Epidermal melanocyte (primary cell): ENCODE data around the gene ADAMTS12.
A peak's percentile ranks its signal among the peaks of the same experiment; 100 is the strongest.
"Not testable (repeated sequence)": the region's sequence is repeated elsewhere in the genome, so short reads cannot be mapped to it uniquely, and the experiment has no call there.

ENCODE experiments used
- DNase-seq: peaks from one replicate; pipeline ENCODE4 v3.0.0; 2011; ENCODE audit warnings: low spot score; ENCODE audit not compliant: insufficient read length

Gene ADAMTS12

DNA sequence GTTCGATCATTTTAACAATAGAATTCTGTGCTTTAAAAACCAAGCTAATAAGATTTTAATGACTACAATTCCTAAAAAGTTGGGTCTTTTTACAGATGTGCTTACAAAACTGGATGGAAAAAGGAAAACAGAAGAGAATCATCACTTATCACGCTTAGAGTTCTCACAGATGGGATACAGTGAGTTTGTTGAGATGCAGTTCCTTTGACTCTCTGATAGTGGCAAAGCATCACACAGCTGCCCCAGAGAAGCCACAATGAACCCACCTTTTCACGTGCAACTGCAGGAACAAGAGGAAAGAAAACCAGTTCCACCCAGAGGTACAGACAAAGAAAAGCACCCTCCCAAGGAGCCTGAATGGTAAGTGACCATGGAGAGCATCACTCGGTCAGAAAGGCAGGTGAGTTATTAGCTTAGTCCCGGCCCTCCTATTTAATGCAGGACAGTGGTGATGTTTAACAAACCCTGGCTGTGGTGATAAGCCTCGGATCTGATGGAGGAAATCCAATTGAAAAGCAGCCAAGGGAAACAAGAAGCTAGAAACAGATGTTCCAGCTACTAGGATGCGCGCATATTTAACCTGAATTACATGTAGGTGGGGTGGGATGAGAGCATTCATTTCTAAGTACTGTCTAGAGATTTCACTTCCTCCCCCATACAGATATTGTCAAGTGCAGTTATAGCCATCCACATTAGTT is 283.3 kb downstream of the ADAMTS12 start:
- no peak for DNase-seq

DNA sequence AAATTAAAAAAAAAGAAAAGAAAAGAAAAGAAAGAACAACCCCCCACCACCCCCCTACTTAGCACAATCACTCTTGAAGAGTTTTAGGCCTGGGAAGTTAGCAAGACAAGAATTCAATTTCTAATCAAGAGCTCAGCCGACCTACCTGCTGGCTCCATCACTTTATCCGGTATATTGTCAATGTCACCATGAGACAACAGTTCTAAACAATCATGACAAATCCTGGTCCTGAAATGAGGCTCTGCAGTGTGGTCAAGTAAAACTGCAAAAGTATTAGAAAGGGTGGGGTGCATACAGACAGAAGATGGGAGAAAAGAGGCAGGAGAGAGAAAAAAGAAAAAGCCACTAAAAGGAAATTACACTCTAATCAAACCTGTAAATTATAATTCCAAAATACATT is 287.3 kb downstream of the ADAMTS12 start:
- no peak for DNase-seq

DNA sequence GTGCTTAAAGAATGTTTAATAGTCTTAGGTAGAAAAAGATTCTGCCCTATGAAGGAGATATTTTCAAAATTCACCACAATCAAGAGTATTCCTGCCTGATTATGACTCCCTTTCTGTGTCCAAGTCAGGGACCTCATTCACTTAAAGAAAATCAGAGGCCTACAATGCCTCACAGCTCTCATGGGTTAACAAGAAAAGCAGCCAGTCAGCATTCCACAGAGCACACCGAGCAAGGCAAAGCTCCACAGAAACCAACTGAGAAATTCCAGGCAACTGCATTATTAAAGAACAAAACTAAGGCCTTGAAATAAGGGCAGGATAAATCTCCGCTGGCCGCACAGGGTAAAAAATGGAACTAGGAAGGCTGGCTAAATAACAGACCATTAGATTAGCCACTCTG is 289.9 kb downstream of the ADAMTS12 start:
- DNase-seq, result no peak

DNA sequence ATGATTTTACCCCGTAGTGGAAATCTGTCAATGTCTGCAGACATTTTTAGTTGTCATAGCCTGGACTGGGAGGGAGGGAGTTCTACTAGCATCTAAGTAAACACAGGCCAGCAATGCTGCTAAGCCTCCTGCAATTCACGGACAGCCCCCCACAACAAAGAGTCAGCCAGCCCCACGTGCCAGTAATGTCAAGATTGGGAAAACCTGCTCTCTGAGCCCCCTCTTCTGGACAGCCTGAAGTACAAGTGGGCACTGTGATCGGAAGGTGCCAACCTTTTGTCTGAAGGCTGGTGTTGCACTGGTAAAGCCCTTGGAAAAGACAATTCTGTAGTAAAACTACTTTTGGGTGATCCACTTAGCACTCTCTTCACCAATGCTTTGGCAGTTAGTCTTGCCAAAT is 296.5 kb downstream of the ADAMTS12 start:
- DNase-seq, result no peak

DNA sequence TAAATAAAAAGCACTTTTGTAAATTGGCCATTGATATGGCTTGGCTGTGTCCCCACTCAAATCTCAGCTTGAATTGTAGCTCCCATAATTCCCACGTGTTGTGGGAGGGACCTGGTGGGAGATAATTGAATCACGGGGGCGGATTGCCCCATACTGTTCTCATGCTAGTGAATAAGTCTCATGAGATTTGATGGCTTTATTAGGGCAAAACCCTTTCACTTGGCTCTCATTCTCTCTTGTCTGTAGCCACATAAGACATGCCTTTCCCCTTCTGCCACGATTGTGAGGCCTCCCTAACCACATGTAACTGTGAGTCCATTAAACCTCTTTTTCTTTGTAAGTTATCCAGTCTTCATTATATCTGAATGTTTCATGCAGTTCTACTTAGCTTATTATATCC is 297.8 kb downstream of the ADAMTS12 start:
- DNase-seq, result no peak

DNA sequence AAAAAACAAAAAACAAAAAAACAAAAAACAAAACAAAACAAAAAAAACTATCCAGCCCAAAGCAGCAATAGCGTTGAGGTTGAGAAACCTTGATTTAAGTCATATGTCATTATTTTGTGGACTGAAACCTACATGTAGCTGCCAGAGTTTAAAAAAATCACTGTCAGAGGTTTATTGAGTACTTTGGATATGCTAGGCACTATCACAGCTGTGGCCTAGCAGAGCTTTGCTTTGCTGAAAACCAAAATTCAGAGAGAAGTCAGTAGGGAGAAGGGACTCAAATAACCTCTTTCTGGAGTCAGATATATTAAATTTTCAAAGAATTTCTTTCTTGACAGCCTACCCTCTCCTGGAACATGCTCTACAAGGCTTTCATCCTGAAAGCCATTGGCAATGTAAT is 299.5 kb downstream of the ADAMTS12 start:
- no peak for DNase-seq

DNA sequence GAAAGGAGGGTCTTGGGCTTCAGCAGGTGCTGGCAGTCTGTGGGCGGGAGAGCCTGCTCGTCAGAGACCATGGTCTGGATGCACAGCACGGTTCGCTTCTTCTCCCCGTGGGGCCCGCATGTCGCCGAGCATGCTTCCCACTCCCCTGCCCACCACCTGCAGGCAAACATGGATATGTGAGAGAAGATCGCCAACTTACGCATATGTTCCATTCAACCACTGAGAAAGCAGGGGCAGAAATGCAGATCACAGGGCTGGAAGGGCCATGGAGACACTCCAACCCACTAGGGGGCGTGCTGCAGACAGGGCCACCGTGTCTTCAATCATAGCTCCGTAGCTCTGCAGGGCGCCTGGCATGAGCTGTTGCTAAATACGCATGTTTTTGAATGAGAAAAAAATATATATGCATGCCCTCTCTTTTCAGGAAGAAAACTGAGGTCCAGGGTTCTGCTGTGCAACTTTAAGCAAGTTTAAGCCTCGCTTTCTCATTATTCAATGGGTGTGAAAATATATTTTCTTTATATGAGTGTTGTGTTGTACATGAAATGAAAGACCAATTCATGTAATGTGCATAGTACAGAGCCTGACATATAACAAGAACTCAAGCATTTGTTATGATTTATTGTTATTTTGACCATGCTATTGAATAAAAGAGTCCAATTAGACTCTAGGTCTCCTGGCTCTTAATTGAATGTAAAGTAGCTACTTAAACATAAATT is 303.0 kb downstream of the ADAMTS12 start:
- no peak for DNase-seq

DNA sequence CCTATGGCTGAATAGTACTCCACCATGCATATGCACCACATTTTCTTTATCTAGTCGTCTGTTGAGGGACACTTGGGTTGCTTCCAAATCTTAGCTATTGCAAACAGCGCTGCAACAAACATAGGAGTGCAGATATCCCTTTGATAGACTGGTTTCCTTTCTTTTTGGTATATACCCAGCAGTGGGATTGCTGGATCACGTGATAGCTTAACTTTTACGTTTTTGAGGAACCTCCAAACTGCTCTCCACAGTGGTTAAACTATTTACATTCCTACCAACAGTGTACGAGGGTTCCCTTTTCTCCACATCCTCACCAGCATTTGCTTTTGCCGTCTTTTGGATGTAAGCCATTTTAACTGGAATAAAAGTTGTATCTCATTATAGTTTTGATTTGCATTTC is 308.5 kb downstream of the ADAMTS12 start:
- no peak for DNase-seq

DNA sequence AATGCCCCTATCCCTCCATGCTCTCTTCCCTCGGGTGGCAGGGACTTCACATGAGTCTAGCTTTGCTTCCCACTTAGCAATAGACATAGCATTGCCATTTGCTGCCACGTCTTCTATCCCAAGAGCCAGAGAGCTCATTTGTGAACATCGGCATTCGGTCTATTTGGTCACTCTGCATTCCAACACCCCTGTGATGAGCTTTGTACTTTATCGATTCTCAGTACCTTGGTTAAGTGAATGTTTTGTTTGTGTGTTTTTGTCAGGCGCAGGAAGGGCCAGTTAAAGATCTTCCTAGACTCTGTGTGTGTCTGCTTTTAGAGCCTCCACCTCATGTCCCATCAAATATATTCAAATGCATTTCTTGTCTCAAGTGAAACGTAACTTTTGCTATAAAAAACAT is 309.4 kb downstream of the ADAMTS12 start:
- no peak for DNase-seq

DNA sequence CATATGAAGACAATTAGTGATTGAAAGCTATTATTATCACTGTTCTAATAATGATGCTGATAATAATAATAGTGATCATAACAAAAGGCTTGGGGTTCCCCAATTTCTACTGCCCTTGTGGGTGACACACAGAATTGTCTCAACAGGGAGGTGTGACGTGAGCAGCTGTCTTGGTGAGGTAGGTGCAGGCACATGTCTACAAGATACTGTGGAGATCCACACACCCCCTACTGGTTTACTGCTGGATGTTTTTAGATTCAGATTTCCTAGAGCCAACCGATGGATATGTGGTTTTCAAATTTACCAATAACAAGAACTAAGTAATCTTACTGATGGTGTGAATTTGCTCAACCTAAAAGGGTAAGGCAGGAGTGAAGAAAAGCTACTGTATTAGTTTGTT is 312.0 kb downstream of the ADAMTS12 start:
- no peak for DNase-seq

DNA sequence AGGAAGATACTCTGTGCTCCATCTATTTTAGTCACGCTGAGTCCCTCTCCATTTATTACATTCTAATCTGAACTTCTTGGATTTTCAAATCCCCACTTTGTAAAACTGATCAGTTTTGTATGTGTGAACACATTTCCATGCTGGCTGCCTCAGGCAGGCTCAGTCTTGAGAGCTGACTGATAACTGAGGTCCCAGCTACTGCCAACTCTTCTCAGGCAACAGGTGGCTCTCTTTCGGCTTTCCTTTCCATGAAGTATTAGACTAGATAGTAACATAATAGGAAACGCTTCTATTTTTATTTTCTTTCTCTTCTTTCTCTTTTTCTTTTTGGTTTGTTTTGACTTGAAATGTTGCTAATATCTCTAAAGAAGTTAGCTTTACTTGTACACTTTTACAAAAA is 312.6 kb downstream of the ADAMTS12 start:
- no peak for DNase-seq

DNA sequence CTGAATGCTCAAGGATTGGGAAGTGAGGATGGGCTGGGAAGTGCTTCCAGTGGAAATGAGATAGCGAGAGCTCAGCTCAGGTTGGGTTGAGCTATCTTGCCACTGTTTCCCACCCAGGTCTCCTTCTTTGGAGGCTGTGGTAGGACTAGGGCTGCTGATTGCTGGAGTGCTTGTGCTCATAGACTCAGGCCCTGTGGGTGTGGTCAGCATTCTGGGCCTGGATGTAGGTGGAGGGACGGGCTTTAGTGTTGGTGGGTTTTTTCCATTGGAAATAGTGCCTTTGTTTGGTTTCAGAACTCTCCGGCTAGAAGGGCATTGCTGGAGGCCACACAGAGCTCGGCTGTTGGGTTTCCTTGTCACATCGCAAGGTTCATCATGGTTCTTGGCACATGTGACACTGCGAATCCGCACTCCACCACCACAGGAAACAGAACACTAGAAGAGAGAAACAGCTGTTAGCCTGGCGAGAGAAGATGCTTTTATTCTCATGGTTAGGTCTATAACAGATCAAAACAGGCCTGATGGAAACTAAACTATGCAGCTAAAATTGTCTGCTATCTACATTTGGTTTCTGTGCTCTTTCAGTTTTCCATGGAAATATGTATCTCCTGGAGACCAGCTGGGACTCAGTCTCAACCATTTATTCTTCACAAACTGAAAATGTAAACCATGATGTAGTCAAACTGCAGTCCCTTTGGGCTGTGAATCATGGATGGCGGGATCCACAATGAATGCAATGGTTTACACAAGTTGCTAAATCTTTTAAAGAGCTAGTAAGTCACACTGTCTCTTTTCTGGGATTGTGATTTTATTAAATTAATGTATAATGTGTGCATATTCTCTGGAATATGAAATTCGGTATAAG is 314.8 kb downstream of the ADAMTS12 start:
- DNase-seq, result no peak

DNA sequence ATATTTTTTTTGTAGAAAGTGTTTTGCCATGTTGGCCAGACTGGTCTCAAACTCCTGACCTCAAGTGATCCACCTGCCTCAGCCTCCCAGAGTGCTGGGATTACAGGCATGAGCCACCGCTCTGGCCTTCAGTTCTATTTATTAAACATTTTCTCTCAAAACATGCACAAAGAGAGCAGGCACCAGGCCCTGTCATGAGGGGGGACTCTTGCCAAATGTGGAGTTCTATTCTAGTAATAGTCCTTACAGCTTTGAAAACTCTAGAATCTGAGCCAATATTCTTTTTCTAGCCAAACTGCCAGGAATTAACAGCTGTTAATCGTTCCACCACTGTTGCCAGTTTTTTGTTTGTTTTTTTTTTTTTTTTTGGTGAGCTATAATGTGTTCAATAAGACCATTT is 326.5 kb downstream of the ADAMTS12 start:
- DNase-seq, result no peak

DNA sequence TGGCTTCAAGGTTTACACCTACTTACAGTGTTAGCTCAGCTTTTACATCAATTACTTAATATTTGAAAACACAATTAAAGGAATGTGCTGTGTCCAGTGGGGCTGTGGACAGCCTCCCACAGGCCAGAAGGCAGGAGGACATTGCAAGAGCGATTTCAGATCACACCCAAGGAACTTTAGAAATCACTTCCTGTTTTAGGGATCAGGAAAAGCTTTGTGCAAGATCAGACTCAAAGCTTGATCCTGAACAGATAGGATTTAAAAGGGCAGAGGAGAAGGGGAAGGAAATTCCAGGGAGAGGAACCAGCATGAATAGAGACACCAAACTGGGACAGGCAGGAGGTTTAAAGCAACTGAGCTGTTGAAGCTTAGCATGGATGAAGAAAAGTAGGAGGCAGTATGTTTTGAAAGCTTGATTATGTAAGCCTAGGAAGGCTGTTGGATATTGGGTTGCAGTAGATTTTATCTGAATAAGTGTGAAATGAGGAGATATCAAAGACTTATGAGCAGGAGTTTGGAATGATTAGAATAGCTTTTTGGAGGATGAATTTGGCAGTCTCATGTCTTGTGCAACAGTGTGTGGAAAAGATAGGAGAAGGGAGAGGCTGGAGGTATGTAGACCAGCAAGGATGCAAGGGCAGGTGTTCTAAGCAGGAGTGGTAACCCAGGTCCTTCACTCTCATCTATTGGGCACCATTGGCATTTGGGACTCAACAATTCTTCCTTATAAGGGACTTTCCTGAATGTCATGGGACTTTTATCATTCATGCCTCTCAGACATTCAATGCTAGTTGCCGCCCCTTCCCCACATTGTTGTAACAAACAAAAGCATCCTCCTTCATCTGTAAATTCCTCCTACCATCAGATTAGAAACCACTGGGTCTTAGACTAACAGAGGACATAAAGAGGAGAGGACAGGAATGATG is 327.5 kb downstream of the ADAMTS12 start:
- no peak for DNase-seq

DNA sequence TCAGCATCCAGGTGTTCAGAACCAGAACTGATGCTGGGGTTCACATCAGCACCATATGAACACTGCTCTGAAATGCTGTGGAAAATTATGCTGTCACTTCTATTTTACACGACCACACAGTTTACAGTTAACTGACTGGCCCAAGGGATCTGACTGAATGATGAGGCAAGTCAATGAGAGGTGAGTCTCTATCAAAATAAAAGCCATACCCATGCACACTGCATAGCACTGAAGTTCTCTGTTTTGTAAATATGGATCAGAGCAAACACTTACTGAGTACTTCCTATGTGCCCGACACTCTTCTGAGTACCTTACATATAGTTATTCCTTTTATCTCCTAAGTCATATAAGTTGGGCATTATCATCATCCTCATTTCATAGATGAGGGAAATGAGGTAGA is 328.3 kb downstream of the ADAMTS12 start:
- no peak for DNase-seq

DNA sequence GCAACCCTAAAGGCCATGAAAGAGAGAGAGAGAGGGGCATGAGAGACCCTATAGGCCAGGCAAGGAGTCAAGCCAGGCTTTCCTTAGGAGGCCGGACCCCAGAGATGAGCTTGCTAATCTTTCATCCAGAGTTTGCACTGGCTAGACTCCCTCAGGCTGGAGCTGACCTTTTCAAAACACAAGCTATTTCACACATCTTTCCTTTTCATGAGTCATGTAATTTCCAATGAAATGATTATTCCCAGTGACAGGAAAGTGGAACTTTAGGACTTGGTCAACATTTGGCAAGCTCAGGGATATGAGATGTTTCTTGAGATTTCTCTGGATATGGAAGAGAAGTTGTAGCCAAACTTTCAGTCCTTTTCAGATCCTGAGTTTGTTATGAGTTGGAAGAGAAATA is 333.3 kb downstream of the ADAMTS12 start:
- DNase-seq, result peak; percentile 23

DNA sequence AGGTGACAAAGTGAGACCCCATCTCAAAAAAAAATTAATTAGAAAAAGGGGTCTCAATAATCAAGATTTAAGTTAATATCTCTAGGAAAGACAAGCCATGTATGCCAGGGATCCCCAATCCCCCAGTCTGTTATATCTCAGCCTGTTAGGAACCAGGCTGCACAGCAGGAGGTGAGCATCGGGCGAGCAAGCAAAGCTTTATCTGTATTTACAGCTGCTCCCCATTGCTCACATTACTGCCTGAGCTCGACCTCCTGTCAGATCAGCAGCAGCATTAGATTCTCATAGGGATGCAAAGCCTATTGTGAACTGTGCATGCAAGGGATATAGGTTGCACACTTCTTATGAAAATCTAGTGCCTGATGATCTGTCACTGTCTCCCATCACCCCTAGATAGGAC is 334.2 kb downstream of the ADAMTS12 start:
- DNase-seq, result no peak

DNA sequence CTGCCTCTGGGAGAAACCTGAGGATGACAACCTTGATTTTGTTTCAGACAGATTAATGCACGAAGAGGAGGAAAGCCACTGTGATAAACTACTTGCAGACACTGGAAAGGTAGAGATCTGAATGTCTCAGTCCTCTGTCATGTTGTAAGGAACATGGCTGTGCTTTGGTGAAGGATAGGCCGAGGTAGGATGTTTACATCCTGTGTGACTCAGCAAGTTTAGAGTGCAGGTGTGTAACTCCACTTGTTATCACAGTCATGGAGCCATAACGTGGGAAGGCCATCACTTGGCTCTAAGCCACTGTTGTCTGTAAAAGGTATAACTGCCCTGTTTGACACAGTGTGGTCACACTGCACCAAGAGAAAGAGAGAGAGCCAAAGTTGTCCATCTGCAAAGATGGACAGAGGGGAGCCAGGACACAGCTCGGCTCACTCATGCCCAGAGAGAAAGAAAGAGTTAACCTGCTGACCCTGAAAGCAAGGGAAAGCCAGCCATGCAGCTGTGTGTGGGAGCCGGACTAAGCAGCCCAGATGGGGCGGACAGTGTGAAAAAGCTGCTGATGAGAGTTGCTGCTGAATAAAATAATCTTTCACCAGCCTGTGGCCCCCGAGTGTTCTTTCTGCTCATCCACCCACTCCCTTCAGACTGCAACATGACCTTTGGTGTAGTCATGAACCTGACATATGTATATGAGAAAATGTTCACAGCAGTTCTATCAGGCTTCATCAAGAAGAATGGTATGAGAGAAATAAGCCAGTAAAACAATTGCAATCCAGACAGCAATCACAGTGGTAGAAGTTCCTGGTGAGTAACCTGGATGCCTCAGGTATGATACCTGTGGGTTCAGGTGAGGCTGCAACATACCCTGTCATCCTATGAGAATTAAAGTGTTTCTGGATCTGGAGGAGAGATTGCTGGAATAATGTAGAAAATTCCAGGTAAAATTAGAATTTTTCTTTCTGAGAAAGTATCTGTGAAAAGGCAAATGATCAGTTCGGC is 335.2 kb downstream of the ADAMTS12 start:
- DNase-seq, result no peak

DNA sequence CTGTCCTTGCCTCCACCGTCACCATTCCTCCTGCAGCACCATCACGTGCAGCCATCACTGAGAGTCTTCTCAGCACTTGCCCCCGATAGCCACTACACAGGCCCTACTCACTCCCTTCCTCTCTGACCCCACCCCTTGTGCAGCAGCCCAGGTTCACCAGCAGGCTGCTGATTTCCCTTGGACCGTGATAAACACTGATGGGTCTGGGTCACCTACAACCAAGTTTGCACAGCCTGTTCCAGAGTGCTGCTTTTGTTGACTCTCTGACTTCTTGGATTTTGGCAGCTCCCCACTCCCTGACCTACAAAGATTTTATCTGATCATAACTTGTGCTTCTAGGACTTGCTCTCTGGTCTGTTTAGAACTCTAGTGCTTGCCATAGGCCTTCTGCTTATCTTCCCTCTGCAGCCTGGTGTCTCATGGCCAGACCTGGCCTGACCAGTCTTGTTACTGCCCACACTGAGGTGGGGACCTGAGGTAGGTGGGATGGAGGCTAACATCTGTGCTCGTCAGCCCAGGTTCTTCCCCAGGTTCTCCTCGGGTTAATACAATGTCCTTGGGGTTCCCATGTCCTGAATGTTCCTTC is 341.7 kb downstream of the ADAMTS12 start:
- no peak for DNase-seq

DNA sequence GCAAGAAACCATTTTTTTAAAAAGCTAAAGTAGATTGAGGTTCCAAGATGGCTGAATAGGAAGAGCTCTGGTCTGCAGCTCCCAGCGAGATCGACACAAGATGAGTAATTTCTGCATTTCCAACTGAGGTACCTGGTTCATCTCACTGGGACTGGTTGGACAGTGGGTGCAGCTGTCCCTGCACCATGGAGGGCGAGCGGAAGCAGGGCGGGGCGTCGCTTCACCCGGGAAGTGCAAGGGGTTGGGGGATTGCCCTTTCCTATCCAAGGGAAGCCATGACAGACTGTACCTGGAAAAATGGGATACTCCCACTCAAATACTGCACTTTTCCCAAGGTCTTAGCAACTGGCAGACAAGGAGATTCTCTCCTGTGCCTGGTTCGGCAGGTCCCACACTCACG is 352.0 kb downstream of the ADAMTS12 start:
- not testable (repeated sequence) for DNase-seq
